ENCODE measurements around the gene ZSWIM2. TPM values are rescaled to one million over a fixed set of nuclear protein-coding genes. Genes with fewer than 3 reads are reported as not detected.

ZSWIM2 gene
- total RNA-seq, 2 donors from 2014 or later: not detected

DNA sequence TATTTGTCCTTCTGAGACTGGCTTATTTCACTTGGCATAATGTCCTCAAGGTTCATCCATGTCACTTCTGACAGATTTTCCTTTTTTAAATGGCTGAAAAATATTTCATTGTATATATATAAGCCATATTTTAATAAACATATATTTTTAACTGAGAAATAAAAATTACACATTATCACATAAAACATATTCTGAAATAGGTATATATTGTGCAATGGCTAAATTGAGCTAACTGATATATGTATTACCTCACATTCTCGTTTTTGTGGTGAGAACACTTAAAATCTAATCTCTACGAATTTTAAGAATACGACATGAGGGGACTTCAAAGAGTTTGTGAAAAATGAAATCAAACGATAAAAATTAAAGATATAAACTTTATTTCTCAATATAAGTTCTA is 25.7 kb upstream of the ZSWIM2 start:
- DNase-seq (ENCODE audit: low spot score): no peak
- no peaks in the 10 kb centered on the region for H3K4me1 Mint-ChIP-seq (ENCODE audit: low read depth in 2 of 2)
- no peak overlapping the region for H3K27ac Mint-ChIP-seq
- no peak overlapping the region for H3K4me3 Mint-ChIP-seq
- H3K36me3 Mint-ChIP-seq: no peaks in the 10 kb centered on the region
- no peaks in the 10 kb centered on the region for H3K27me3 Mint-ChIP-seq
- no peak for ATAC-seq
- peaks cover 8% of the 10 kb centered on the region for H3K9me3 Mint-ChIP-seq

DNA sequence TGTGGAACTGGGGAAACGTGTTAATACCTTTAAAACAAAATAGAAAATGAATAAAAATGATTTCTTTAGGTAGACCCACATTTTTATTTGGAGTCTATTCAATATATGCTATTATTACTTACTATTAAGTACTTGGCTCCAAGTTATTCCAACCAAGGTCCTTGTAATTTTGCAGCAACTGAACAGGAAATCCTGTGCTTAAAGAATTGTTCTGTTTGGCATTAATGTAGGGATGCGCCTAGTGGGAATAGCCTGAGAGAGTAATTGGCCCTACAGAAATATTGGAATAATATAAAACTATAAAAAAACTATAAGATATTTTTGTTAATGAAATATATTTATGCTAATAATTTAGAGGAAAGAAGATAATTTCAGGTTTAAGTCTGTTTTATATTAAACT is 22.9 kb upstream of the ZSWIM2 start:
- Mint-ChIP-seq H3K27ac (no peak overlapping the region), H3K9me3 (peaks cover 4% of the 10 kb centered on the region), H3K36me3 (no peaks in the 10 kb centered on the region), H3K4me3 (no peak overlapping the region), H3K4me1 (ENCODE audit: low read depth in 2 of 2) (no peaks in the 10 kb centered on the region), H3K27me3 (no peaks in the 10 kb centered on the region)
- ATAC-seq: no peak
- no peak for DNase-seq (ENCODE audit: low spot score)

DNA sequence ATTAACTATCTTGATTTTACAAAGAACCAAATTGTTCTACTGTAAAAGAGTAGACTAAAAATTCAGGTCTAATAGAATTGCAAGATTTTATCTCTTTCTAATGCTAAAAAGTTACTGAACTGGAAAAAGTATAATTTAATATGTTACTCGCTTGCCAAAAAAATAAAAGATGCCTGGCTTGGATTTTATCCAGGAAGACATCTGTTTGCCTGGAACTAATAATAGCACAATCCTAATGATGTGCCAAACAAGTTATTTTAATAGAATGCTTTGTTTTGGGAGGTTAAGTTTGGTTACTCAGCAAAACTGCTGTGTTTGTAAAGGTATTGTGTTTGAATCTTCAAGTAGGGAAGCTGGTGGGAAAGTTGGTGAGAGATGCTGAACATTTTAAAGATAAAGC is 19.4 kb upstream of the ZSWIM2 start:
- DNase-seq (ENCODE audit: low spot score) (no peak), ATAC-seq (no peak)
- no peaks in the 10 kb centered on the region for H3K9me3 Mint-ChIP-seq
- no peaks in the 10 kb centered on the region for H3K36me3 Mint-ChIP-seq
- H3K4me1 Mint-ChIP-seq (ENCODE audit: low read depth in 2 of 2): no peaks in the 10 kb centered on the region
- H3K4me3 Mint-ChIP-seq: no peak overlapping the region
- H3K27me3 Mint-ChIP-seq: no peaks in the 10 kb centered on the region
- no peak overlapping the region for H3K27ac Mint-ChIP-seq

DNA sequence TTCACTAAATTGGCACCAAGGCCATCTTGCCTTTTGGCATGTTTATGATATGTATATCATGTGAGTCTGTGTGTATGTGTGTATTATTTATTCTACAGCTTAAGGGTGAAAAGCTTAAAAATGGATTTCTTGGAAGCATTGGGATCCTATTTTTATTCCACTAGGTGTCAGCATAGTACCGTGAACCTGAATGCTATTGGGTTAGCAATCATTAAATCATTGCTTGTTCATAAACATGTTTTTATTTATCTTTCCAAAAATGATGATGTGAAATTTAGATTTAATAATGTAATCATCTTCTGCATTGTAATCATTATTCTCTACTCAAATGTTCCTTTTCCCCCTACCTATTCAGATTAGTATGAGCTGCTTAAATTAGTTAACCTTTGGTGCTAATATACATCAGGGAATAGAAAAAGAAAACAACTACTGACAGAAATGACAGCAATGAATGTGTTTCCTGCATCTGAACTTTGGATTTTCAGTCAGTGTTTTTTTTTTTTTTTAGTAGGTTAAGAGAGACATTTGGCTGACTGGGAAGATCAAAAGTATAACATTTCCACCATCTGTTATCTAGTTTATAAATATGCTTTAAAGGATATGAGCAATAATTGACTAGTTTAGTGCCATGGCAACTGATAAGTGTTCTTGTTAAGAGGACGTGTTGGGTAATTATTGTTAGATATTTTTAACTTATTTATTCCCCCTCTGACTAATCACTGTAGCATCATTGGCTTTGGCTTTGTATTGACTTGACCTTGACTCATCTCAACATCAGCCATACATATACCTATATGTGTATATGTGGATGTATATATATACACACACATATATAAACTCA is 14.1 kb upstream of the ZSWIM2 start:
- H3K27me3 Mint-ChIP-seq: no peaks in the 10 kb centered on the region
- H3K4me1 Mint-ChIP-seq (ENCODE audit: low read depth in 2 of 2): no peaks in the 10 kb centered on the region
- no peak overlapping the region for H3K27ac Mint-ChIP-seq
- H3K9me3 Mint-ChIP-seq: no peaks in the 10 kb centered on the region
- no peak for DNase-seq (ENCODE audit: low spot score)
- no peak overlapping the region for H3K4me3 Mint-ChIP-seq
- ATAC-seq: no peak
- H3K36me3 Mint-ChIP-seq: no peaks in the 10 kb centered on the region

DNA sequence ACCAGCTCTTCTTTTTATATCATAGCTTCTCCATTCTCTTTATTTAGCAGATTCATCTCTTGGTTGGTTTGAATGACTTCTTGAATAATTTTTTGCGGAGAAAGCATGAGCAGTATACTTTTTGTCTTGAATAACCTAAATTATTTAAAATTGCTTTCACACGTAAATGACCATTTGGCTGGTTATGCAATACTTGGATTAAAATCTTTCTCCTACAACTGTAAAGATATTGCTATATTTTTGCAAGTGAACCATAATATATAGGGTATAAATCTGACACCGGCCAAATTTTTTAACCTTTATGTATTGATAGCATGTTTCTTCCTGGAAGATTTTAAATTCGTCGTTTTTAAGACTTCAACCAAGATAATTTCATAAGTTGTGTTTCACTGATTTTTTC is 6.2 kb upstream of the ZSWIM2 start:
- H3K27me3 Mint-ChIP-seq: no peaks in the 10 kb centered on the region
- H3K4me1 Mint-ChIP-seq (ENCODE audit: low read depth in 2 of 2): no peaks in the 10 kb centered on the region
- ATAC-seq (no peak), DNase-seq (ENCODE audit: low spot score) (no peak)
- no peaks in the 10 kb centered on the region for H3K36me3 Mint-ChIP-seq
- H3K4me3 Mint-ChIP-seq: no peak overlapping the region
- peaks cover 4% of the 10 kb centered on the region for H3K9me3 Mint-ChIP-seq
- H3K27ac Mint-ChIP-seq: no peak overlapping the region

DNA sequence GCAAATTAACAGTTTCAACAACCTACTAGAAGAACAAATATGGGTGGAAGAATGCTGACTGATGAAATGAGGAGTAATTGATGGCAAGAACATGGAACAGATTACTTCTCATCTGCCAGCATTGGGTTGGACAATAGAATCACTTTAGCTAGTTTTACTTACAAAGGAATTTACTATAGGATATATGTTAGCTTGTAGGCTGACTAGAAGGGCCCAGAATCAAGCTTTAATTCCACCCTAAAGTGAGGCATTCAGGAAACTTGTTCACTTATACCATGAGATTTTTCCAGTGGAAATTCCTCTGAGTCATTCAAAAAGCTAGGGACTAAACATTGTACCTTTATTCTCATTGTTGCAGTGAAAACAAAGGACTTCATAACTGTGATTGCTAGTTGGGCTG is 5.0 kb upstream of the ZSWIM2 start:
- H3K36me3 Mint-ChIP-seq: peaks cover 4% of the 10 kb centered on the region
- DNase-seq (ENCODE audit: low spot score): no peak
- H3K4me3 Mint-ChIP-seq: no peak overlapping the region
- ATAC-seq: no peak
- H3K9me3 Mint-ChIP-seq: peaks cover 6% of the 10 kb centered on the region
- H3K4me1 Mint-ChIP-seq (ENCODE audit: low read depth in 2 of 2): peaks cover 0 to 6% of the 10 kb centered on the region in 2 donors
- peaks cover 0 to 8% of the 10 kb centered on the region in 2 donors for H3K27me3 Mint-ChIP-seq
- no peak overlapping the region for H3K27ac Mint-ChIP-seq

DNA sequence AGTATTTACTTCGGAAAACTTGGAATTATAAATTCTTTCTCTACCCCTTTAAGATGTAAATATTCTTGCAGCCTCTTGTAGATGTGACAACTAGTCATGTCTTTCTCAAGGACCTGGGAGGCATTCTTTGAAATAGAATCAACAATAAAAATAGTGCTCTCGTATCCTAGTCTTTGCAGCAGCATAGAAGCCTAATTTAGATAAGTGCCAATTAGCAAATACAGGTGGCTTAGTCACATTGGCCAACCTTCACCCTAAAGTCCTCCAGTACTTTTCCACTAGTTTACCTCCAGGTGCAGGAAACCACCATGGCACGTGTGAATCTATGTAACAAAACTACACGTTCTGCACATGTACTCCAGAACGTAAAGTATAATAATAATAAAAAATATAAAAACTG is 3.5 kb upstream of the ZSWIM2 start:
- Mint-ChIP-seq H3K36me3 (peaks cover 4% of the 10 kb centered on the region), H3K4me1 (ENCODE audit: low read depth in 2 of 2) (peaks cover 0 to 6% of the 10 kb centered on the region in 2 donors), H3K9me3 (peaks cover 6% of the 10 kb centered on the region), H3K4me3 (no peak overlapping the region), H3K27ac (no peak overlapping the region), H3K27me3 (peaks cover 0 to 8% of the 10 kb centered on the region in 2 donors)
- DNase-seq (ENCODE audit: low spot score): no peak
- no peak for ATAC-seq

DNA sequence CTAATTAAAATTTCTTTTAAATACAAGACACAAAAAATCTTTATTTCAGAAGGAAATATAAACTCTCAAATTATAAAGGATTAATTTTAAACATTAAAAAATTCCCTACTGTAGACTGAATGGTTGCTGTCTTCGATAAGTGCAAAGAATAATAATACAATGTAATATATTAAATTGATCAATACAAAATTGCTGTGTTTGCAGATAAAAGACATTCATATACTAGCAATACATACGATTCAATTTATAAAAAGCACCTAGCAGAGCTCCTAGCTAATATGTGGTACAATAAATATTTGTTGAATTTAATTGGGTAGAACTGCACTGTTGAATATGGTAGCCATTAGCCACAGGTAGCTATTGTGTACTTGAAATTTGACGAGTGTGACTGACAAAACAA is 6.6 kb downstream of the ZSWIM2 start:
- no peaks in the 10 kb centered on the region for H3K36me3 Mint-ChIP-seq
- H3K4me1 Mint-ChIP-seq (ENCODE audit: low read depth in 2 of 2): no peaks in the 10 kb centered on the region
- H3K4me3 Mint-ChIP-seq: no peak overlapping the region
- ATAC-seq: no peak
- no peak for DNase-seq (ENCODE audit: low spot score)
- no peak overlapping the region for H3K27ac Mint-ChIP-seq
- H3K27me3 Mint-ChIP-seq: no peaks in the 10 kb centered on the region
- peaks cover 8% of the 10 kb centered on the region for H3K9me3 Mint-ChIP-seq

DNA sequence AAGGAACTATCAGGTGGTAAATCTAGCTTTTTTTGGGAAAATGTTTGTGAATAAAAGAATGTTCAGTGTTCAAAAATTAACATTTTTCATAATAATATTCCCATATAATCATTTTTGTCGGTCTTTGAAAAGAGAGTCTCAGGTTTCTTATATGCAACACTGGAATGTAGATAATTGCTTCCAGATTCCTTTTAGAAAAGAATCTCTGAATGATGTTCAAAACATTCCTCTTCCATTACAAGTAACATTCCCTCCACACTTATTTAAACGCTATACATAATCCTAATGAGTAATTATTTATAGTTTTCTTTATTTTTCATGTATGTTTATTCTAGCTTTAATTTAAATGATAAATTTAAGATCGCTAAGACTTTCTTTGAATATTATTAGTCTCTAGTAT is 7.0 kb downstream of the ZSWIM2 start:
- peaks cover 8% of the 10 kb centered on the region for H3K9me3 Mint-ChIP-seq
- no peaks in the 10 kb centered on the region for H3K27me3 Mint-ChIP-seq
- no peak for ATAC-seq
- no peak overlapping the region for H3K27ac Mint-ChIP-seq
- DNase-seq (ENCODE audit: low spot score): no peak
- no peak overlapping the region for H3K4me3 Mint-ChIP-seq
- H3K36me3 Mint-ChIP-seq: no peaks in the 10 kb centered on the region
- no peaks in the 10 kb centered on the region for H3K4me1 Mint-ChIP-seq (ENCODE audit: low read depth in 2 of 2)

DNA sequence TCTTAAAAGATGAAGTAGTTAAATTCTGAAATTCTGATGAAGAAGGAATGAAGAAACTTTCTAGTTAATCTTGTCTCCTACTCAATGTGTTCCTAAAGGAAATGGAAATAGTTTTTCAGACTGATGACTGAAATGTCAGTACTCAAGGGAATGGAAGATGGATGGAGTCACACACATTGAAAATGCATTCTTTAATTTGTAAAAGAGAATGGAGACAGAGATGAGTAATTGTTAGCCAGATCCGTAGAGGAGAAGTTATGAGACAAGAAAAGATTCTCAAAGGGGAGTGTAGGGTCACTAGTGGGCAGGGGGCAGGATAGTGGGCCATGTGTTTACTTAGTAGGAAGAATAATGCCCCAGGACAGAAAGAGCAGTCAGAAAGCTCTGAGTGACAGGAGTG is 13.3 kb downstream of the ZSWIM2 start:
- no peaks in the 10 kb centered on the region for H3K36me3 Mint-ChIP-seq
- peaks cover 4% of the 10 kb centered on the region for H3K9me3 Mint-ChIP-seq
- H3K4me1 Mint-ChIP-seq (ENCODE audit: low read depth in 2 of 2): no peaks in the 10 kb centered on the region
- DNase-seq (ENCODE audit: low spot score): no peak
- H3K4me3 Mint-ChIP-seq: no peak overlapping the region
- H3K27ac Mint-ChIP-seq: no peak overlapping the region
- ATAC-seq: no peak
- H3K27me3 Mint-ChIP-seq: no peaks in the 10 kb centered on the region

DNA sequence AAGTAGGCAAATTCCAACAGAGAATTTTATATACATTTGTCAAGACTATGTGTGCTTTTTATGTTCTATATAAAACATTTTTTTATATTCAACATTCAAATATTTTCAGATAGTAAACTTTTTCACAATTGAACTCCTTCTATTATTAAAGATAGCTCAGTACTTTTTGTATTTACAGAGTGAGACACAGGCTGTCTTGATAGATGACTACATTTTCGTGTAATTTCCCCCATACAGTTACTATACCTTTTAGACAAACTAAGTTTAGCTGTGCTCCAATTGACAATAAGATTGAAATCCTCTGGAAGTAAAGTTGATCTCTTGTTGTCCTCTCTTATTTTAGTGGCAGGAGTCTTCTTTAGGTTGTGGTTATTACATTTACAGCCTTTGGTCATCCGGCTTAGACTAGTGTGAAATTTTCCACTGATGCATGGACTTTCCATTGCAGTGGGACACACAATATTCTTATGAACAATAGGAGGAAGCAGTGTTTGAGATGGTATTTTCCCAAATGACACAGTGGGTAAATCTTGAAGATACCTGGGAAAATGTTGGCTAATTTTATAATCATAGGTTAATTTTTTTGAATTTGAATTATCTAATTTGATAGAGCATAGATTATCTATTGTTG is 21.0 kb downstream of the ZSWIM2 start:
- Mint-ChIP-seq H3K36me3 (no peaks in the 10 kb centered on the region), H3K4me3 (no peak overlapping the region), H3K9me3 (peaks cover 7% of the 10 kb centered on the region), H3K4me1 (ENCODE audit: low read depth in 2 of 2) (no peaks in the 10 kb centered on the region), H3K27me3 (no peaks in the 10 kb centered on the region), H3K27ac (no peak overlapping the region)
- DNase-seq (ENCODE audit: low spot score) (no peak), ATAC-seq (no peak)

DNA sequence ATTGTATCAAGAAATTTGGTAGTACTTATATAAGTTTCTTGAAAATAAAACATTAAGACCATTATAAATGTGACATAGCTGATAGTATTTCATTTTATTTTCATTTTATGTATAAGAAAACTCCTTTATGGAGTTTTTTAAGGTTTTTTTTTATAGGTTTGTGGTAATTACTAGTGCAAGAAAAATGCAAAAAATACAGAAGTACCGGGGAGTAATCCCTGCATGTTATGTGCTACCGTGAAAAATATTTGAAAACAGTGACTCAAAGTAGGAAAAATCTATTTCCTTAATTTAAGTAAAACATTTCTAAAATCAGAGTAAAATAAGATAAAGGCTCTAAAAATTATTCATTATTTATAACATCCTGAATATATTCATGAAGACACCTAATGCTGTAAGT is 21.6 kb downstream of the ZSWIM2 start:
- Mint-ChIP-seq H3K27me3 (no peaks in the 10 kb centered on the region), H3K27ac (no peak overlapping the region), H3K4me1 (ENCODE audit: low read depth in 2 of 2) (no peaks in the 10 kb centered on the region), H3K4me3 (no peak overlapping the region), H3K9me3 (peaks cover 7% of the 10 kb centered on the region), H3K36me3 (no peaks in the 10 kb centered on the region)
- ATAC-seq (no peak), DNase-seq (ENCODE audit: low spot score) (no peak)

DNA sequence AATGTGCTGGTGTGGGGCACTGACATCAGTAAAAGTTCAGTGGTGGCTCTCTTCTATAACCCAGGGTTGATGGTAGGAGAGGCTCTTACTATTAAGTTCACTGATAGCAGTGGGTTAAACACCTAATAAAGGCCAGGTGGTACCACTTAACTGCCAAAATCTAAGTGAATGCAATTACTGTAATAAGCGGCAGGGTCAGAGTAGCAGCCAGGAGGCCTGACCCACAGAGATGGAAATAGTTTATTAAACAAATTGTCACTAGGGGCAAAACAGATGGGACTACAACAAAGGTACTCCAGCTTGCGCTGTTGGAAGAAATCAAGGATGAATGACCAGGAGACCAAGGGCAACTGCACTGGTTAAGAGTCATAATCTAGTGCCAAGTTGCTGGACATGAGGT is 26.6 kb downstream of the ZSWIM2 start:
- no peak for ATAC-seq
- Mint-ChIP-seq H3K27me3 (no peaks in the 10 kb centered on the region), H3K4me3 (no peak overlapping the region), H3K36me3 (no peaks in the 10 kb centered on the region), H3K9me3 (peaks cover 12% of the 10 kb centered on the region), H3K27ac (no peak overlapping the region), H3K4me1 (ENCODE audit: low read depth in 2 of 2) (no peaks in the 10 kb centered on the region)
- no peak for DNase-seq (ENCODE audit: low spot score)

DNA sequence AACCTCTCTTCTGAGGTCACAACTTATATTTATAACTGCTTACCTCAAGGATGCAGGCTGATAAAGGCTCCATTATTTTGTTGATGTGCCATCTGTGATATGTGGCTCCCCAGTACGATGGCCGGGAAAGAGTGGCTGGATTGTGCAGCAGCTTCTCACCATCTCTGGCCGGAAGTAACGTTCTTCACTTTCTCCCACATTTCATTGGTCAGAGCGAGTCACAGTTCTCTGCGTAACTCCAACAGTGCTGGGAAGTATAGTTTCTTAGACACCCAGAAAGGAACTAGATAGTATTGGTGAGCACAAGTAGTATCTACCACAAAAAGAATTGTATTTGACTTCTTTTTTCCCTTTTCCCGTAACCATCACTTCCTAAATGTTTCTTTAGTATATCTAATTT is 28.7 kb downstream of the ZSWIM2 start:
- Mint-ChIP-seq H3K27ac (no peak overlapping the region), H3K27me3 (no peaks in the 10 kb centered on the region), H3K4me1 (ENCODE audit: low read depth in 2 of 2) (no peaks in the 10 kb centered on the region), H3K4me3 (no peak overlapping the region), H3K9me3 (peaks cover 9% of the 10 kb centered on the region), H3K36me3 (no peaks in the 10 kb centered on the region)
- ATAC-seq (no peak), DNase-seq (ENCODE audit: low spot score) (no peak)
